GOT3 (cell line): ENCODE data around the gene STRN4.
"Not testable (repeated sequence)": the region's sequence is repeated elsewhere in the genome, so short reads cannot be mapped to it uniquely, and the experiment has no call there.

Source experiments
- DNase-seq: peaks from one replicate; lab custom pipeline; 2025; ENCODE audit warnings: mixed read lengths; lab: John Stamatoyannopoulos, UW

STRN4 gene, protein sequence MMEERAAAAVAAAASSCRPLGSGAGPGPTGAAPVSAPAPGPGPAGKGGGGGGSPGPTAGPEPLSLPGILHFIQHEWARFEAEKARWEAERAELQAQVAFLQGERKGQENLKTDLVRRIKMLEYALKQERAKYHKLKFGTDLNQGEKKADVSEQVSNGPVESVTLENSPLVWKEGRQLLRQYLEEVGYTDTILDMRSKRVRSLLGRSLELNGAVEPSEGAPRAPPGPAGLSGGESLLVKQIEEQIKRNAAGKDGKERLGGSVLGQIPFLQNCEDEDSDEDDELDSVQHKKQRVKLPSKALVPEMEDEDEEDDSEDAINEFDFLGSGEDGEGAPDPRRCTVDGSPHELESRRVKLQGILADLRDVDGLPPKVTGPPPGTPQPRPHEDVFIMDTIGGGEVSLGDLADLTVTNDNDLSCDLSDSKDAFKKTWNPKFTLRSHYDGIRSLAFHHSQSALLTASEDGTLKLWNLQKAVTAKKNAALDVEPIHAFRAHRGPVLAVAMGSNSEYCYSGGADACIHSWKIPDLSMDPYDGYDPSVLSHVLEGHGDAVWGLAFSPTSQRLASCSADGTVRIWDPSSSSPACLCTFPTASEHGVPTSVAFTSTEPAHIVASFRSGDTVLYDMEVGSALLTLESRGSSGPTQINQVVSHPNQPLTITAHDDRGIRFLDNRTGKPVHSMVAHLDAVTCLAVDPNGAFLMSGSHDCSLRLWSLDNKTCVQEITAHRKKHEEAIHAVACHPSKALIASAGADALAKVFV

DNA sequence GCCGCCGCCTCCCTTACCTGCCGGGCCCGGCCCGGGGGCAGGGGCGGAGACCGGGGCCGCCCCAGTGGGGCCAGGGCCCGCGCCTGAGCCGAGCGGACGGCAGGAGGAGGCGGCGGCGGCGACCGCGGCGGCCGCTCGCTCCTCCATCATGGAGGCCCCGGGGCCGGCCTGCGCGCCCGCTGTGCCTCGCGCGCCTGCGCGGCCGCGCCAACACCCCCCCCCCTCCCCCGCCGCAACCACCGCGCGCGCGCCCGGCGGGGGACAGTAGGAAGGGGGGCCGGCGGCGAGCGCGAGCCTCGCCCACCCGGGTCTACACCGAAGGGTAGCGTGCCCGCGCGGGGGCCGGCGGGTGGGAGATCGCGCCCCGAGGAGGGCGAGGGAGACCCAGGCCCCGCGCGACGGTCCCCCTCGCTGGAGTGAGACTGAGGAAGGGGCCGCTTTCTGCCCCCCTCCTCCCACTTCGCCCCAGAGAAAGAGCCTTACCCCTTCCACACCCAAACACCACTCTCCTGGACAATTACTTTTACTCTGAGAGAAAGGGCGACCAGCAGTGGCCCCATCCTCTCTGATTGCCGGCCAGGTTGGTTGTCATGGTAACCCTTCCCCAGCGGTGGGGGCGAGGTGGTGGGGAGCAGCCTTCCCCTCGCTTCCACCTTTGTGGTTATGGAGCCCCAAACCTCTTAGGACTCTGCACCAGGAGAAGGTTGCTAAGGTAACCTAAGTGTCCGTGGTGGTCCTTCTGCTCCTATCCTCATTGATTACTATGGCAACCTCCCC is at the start of gene STRN4:
STRN4 (minus strand) TSS at position 170 of the 777 bp plus-strand sequence; CDS start at position 150, 20 bp downstream.
- DNase-seq: no peak

DNA sequence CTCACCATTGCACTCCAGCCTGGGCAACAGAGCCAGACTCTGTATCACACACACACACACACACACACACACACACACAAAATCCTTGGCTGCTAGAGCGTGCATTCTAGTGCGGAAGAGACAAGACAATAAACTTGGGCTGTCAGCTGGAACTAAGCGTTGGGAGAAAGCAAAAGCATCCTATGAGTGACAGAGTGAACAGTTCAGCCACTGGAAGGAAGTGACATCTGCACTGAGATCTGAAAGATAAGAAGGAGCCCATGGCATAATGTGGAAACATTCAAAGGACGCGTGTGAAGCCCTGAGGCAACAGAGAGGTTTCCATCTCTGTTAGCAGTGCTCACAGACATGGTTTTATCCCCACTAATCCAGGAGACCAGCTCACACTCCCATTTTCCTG is 45.7 kb upstream of the STRN4 start:
- DNase-seq: no peak

DNA sequence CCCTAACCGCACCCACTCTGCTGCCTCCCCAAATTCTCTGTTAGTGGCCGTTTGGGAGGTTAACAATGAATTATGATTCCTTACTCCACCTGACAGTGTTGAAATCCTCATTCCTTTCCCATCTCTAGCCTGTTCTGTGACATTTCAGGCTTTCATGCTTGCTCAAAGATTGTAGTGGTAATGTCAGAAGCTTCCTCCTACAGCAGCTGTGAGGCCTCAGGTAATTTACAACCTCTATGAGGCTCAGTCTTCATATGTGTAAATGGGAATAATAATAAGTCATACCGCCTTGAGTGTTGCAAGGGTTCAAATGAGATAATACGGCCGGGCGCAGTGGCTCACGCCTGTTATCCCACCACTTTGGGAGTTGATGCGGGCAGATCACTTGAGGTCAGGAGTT is 43.1 kb upstream of the STRN4 start:
- DNase-seq: no peak

DNA sequence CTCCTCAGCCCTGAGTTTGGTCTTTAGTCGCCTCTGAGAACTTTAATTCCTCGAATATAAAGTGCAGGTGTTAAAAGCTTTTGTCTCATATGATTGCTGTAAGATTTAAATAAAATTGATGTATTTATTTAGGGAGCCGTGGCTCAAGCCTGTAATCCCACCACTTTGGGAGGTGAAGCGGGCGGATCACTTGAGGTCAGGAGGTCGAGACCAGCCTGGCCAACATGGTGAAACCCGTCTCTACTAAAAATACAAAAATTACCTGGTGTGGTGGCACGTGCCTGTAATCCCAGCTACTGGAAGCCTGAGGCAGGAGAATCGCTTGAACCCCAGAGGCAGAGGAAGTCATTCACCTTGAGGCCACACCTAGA is 42.7 kb upstream of the STRN4 start:
- no peak for DNase-seq

DNA sequence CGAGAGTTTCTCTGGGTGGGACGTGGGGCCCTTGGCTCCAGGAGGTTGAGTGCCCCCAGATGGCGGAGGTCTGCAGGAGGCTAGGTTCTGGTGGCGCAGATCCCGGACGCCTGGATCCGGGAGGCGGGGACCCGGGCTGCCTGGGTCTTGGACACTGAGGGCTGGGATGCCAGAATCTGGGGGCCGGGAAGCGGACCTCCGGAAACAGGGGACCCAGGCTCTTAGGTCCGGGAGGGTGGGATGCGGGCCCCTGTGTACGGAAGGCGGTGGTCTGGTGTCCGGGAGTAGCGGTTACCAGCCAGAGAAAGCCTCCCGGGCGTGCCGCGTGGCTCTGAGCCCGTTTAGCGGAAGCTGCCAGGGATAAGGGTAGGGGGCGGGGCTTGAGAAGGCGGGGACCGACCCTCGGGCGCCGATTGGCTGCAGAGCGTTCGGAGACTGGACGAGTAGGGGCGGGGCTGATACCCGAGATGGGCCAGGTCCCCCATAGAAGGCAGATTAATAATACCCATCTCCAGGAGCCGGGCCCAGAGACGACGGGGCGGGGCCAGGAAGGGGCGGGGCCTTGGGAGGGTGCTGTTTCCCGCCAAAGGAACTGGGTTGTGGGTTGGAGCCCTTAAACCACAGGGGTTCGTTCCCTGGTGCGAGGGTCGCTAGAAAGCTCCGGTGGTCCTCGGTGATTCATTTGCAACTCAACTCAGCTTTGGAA is 42.2 kb upstream of the STRN4 start, which contains the start of gene SLC1A5:
SLC1A5 (minus strand) TSS at position 333 of the 706 bp plus-strand sequence. CDS start 629 bp downstream, outside the sequence.
- peak; percentile 95 for DNase-seq

DNA sequence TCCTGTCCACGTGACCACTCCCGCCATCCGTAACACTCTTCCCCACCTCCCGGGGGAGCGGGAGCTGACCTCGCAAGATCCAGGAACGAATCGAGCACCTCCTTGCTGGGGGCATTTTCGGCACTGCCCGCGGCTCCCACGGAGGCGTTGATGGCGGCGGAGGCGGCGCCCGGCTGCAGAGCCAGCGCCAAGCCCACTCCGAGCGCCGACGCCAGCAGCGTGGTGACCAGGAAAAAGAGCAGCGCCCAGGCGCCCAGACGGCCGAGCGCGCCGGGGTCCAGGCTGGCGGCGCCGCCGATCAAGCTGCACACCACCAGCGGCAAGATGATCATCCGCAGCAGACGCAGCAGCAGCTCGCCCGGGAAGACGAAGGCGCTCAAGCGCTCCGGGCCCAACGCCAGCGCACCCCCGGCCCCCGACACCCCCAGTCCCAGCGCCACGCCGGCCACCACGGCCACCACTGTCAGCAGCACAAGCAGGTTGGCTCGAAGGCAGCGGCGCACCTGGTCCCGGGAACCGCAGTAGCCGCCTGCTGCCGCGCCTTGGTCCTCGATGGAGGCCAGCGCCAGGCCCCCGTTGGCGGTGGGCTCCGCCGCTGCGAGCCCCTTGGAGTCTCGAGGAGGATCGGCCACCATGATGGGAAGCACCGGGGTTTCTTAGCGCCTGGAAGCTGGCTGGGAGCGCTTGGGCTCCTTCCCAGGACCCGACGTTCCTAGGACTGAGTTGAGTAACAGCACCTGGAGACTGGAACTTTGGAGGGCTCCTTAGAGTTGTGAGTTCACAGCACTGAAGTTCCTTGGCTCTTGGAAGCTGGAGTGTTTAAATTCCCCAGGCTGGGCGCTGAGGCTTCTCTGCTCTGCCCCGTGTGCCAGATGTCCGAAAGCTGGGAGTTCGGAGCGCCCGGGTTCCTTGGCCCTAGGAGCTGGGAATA is 41.3 kb upstream of the STRN4 start:
- no peak for DNase-seq

DNA sequence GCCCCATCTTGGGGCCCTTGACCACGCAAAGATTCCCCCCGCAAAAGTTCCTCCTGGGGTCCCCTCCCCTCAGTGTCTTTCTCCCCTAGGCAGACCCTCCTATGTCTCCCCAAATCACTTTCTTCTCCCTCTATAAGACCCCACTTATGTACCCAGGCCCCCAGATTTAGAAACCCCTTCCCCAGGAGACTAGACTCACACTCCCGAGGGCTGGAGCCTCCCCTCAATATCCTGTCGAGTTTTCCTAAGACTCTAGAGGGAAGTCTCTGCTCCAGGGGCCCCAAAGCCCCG is 40.7 kb upstream of the STRN4 start:
- no peak for DNase-seq

DNA sequence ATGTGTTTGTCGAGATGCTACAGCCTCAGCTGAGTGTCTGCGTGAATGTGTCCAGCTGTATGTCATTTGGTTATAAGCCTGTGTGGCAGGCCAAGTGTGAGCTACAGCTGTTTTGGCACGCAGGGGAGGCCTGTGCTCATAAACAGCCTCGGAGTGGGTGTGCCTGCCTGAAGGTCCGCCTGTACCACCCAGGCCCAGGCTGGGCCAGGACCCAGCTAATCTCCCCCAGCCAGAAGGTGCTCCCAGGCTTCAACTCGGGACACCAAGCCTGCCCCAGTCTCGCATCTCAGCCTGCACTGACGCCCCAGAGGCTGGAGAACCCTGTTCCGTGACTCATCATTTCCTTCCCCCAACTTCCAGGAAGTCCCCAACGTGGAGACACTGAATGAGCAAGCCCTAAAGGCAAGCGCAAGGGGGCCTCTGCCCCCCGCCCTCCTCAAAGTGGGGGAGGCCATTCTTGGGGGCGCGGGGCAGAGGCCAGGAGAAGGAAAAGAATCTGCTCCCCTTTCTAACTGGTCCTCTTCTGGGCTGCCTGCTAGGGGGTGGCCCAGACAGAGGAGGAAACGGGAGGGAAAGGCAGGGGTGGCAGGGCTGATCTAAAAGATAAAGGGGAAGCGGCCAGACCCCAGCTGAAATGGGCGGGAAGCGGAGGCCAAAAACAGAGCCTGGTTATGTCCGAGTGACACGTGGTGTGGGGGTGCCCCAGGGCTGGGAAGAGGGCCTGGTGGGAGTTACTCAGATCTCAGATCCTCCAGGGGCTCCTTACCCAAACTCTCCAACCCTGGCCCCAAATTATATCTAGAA is 40.2 kb upstream of the STRN4 start:
- DNase-seq: no peak

DNA sequence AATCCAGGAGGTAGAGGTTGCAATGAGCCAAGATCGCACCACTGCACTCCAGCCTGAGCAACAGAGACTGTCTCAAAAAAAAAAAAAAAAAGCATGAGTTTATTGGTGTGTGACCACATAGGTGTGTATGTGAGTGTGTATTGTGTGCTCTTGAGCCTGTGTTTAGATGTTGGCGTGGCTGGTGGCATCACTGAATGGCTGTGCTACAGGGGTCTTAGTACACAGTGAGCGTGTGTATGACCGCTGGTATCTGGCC is 39.7 kb upstream of the STRN4 start:
- no peak for DNase-seq

DNA sequence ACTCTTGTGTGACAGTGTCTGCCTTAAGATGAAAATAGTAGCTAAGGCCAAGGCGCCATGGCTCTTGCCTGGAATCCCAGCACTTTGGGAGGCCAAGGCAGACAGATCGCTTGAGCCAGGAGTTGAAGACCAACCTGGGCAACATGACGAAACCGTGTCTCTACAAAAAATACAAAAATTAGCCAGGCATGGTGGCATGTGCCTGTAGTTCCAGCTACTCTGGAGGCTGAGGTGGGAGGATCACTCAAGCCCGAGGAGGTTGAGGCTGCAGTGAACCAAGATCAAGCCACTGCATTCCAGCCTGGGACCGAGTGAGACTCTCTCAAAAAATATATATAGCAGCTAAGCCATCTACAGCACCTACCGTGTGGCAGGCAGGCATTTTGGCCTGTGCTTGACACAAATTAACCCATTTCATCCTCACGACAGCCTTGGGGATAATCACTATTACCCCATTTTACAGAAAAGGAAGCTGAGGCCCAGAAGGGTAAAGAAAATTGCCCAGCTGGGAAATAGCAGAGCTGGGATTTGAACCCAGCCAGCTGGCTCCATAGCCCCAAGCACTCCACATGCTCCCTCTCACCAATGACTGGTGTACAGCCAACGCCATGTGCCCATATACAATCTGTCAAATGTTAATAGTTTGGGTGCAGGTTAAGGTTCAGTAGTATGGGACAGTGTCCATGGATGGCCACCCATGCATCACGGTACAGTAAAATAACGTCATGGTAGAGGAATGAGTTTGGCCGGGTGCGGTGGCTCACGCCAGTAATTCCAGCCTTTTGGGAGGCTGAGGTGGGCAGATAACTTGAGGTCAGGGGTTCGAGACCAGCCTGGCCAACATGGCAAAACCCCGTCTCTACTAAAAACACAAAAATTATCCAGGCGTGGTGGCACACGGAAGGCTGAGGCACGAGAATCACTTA is 39.1 kb upstream of the STRN4 start:
- no peak for DNase-seq

DNA sequence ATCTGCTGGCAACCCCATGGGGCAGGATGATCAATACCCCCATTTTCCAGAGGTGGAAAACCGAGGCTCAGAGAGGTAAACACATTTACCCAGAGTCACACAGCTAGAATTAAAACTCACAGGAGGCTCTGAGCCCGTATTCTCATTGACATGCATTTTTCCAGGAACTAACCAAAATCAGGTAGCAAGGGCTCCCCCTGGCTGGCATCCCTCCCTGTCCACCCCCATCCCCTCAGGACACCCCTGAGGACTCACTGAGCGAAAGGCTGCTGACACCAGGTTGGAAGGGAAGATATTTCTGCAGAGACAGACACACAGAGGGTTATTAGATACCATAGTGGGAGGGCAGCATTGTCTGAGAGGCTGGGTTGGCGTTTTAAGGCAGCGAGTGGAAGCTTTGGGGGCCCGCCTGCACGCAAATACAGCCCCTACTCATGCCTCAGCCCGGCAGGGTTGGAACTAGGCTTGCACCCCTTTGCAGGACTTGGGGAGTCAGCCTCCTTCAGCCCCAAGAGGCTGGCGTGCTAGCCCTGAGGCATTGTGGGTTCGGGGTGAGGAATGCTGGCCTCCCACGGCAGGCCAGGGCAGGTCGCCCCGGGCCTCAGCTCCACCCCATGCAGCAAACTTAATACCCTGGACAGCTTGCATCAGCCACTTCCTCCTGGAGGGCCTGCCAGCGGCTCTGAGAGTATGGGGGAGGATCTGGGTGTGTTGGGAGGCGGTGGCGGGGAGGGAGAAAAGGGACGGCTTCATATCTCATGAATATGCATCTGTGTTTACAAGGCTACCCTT is 38.2 kb upstream of the STRN4 start:
- peak; percentile 25 for DNase-seq

DNA sequence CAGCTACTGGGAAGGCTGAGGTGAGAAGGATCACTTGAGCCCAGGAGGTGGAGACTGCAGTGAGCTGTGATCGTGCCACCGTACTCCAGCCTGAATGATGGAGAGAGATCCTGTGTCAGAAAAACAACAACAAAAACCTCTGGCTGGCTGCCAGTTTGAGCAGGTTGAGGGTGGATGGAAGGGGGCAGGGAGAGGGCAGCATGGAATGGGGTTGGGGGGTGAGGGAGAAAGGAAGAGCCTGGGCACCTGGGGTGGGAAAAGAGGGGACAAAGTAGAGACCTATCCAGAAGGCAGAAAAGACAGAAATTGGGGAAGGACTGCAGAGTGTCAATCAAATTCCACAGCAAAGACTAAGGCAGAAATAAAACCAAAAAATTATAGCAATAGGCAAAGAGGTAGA is 37.4 kb upstream of the STRN4 start:
- no peak for DNase-seq

DNA sequence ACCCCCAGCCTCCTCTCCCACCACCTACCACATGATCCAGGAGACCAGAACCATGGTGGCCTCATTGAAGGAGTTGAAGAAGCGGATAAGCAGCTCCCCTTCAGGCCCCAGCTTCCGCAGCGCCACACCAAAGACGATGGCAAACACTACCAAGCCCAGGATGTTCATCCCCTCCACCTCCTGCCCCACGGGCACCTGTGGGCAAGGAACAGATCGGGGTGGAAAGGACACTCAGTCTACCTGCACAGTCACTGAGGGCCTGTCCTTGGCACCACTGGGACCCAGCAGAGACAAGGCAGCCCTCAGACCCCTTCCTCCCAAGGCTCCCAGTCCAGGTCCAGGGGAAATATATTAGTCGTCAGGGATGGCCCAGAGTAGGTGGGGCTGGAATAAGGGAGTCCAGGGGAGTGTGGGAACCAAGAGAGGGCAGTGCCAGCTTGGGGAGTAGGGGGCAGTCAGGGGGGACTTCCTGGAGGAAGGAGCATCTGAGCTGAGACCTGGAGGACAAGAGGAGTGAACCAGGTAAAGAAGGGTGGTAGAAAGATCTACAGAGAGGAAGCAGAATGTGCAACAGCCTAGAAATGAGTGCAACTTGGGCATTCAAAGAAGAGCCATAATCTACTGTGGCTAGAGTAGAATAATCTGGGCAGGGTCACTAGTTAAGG is 36.2 kb upstream of the STRN4 start:
- no peak for DNase-seq

DNA sequence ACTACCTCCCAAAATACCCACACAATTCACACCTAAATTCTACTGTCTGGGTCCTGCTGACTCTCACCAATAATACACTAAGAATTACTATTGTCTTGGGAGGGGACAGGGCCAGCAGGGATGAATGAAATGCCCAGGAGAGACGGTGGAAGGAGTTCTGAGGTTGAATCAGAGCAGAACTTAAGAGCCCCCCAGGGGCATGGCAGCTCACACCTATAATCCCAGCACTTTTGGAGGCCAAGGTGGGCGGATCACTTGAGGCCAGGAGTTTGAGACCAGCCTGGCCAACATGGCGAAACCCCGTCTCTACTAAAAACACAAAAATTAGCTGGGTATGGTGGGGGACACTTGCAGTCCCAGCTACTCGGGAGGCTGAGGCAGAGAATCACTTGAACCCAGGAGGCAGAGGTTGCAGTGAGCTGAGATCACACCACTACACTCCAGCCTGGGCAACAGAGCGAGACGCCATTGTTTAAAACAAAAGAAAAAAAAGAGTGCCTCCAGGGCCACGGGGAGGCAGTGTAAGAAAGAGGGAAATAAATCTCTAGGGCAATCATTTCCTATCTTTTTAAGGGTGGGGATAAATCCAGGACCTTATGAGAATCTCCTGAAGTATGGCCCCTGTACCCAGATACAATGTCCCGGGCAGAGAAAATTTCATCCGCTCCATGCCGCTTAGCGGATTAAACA is 31.9 kb upstream of the STRN4 start:
- not testable (repeated sequence) for DNase-seq

DNA sequence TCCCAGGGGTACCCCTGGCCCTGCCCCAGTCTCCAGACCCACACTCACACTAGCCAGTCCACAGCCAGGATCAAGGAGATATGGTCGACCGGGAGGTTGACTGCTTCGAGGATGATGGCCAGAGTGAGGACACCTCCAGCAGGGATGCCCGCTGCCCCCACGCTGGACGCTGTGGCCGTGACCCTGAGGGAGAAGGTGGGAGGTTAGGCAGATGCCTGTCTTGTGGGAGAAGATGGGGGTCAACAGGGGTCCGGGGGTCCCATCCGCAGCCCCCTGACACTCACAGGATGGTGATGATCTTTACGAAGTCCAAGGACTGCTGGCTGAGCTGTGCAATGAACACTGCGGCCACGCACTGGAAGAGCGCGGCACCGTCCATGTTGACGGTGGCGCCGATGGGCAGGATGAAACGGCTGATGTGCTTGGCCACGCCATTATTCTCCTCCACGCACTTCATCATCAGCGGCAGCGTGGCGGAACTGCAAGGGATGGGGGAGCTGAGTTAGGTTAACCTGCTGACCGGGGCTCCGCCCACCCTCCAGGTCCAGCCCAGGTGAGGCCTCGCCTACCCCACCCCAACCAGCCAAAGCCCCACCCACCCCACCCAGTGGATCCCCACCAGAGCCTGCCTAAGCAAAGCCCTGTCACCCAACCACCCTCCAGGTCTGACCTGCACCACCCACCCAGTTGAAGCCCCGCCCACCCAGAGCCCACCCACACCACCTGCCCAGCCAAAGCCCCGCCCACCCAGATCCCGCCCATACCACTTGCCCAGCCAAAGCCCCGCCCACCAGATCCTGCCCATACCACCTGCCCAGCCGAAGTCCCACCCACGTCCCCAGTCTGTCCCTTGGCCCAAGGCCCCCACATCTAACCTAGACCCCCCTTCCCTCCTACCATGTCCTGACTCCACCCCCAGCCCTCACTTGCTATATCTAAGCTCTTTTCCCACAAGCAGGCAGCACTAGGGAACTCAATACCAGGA is 31.0 kb upstream of the STRN4 start:
- no peak for DNase-seq

DNA sequence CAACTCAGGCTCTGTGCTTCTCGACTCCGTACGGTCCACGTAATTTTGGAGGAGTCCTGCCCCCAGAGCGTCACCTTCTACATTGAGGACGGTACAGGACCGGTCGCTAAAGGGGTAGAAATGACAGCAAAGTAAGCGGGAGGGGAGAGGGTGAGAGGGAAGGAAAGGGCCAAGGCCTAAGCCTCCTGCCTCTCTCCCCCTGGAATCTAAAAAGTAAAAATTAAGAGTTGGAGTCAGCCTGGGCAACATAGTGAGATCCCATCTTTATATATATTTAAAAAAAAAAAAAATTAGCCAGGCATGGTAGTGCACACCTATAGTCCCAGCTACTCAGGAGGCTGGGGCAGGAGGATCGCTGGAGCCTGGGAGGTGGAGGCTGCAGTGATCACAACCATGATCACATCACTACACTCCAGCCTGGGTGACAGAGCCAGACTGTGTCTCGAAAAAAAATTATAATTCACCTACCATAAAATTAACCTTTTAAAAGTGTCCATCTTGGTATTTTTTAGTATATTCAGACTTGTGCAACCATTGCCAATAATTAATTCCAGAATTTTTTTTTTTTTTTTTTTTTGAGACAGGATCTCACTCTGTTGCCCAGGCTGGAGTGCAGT is 29.5 kb upstream of the STRN4 start:
- no peak for DNase-seq
